ENCODE measurements around the gene AGR2.
"Not testable (repeated sequence)": the region's sequence is repeated elsewhere in the genome, so short reads cannot be mapped to it uniquely, and the experiment has no call there.

The AGR2 gene

GRCh38 chr7:16804674-16805439 lies at the start of gene AGR2:
AGR2 (minus strand) TSS chr7:16804999; CDS start chr7:16801796, 3,203 bp downstream.
- DNase-seq (ENCODE audit: low read depth), result no peak

- not testable (repeated sequence) for DNase-seq (ENCODE audit: low read depth)
Observed at GRCh38 chr7:16853189-16853588, 48.4 kb upstream of the AGR2 start.

GRCh38 chr7:16851829-16852228 lies 47.0 kb upstream of the AGR2 start:
- DNase-seq (ENCODE audit: low read depth), result peak; percentile 21

DNA sequence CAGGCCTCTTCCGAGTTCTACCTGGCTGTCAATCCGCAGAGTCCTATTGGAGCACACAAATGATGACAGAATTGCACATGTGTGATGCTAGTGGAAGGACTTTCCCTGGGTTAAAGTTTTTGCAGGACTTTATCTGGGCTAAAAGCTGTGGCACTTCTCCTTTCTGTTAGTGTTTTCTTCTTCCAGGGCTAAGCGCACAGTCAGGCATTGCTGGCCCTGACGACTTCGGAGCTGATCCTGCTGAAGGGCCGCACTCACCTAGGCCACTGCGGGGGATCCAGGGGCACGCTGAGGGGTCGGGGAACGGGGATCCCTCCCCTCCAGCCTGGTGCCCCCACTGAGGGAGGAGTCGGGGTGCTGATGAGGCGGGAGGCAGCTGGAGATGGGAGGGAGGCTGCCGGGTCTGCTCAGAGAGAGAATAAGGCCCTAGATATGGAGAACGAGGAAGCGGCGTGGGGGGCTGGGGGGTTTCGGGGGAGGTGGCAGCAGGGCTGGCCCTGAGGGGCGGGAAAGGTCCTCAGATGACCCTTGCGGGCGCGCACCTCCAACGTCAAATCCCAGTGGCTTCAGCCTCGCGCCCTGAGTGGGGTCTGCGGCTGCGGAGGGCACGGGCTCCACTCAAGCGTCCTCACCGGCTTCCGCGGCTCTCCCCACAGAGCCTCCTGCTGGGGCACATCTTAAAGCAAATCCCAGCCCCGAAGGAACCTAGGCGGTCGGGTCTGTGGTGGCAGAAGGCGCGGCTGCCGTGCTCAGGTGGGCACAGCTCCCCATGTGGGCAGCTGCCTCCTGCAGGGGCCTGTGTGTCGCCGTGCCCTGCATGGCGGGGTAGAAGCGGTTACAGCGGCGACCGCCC lies 46.0 kb upstream of the AGR2 start:
- no peak for DNase-seq (ENCODE audit: low read depth)

DNA sequence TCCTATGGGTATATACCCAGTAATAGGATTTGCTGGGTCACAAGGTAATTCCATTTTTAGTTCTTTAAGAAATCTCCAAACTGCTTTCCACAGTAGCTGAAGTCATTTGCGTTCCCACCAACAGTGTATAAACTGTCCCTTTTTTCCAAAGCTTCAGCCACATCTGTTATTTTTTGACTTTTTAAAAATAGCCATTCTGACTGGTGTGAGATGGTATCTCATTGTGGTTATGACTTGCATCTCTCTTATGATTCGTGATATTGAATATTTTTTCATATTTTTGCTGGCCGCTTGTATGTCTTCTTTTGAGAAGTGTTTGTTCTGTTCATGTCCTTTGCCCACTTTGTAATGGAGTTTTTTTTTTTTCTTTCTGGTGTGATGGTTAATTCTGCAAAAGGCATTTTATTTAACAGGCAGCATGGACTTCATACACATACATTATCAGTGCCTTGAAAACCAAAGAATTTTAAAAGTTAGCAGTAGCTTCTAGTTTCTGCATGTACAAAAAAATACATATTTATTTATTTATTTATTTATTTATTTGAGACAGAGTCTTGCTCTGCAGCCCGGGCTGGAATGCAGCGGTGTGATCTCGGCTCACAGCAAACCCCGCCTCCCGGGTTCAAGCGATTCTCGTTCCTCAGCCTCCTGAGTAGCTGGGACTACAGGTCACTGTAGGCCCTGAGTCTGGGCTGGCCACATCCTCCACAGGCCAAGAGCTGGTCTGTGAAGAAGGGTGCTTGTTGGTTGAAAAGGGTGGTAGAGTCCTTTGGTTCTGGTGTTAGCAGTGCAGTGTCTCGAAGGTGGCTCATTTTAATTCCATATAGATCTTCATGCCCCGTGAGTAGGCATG lies 44.7 kb upstream of the AGR2 start:
- no peak for DNase-seq (ENCODE audit: low read depth)

GRCh38 chr7:16847381-16847860 lies 42.6 kb upstream of the AGR2 start:
- no peak for DNase-seq (ENCODE audit: low read depth)

GRCh38 chr7:16846601-16847165 lies 41.9 kb upstream of the AGR2 start:
- DNase-seq (ENCODE audit: low read depth), result no peak

DNA sequence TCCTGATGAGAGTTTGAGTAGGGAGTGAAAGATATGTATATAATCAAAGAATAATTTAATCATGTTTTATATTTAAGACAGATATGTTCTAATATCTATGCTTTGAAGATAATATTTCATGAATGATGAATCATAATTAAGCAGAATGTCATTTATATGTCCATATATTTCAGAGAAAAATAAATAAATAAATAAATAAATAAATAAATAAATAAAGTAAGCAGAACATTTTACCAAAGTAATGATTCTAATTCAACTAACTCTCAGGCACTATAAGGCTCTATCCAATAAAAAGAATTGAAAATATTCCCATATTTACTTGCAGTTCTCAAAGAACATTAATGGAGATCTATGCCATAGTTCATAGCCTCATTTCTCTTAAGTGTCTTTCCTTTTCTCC lies 40.9 kb upstream of the AGR2 start:
- no peak for DNase-seq (ENCODE audit: low read depth)

GRCh38 chr7:16841681-16842080 lies 36.9 kb upstream of the AGR2 start:
- DNase-seq (ENCODE audit: low read depth), result no peak

GRCh38 chr7:16840094-16840493 lies 35.3 kb upstream of the AGR2 start:
- no peak for DNase-seq (ENCODE audit: low read depth)

GRCh38 chr7:16839646-16840045 lies 34.8 kb upstream of the AGR2 start:
- no peak for DNase-seq (ENCODE audit: low read depth)

DNA sequence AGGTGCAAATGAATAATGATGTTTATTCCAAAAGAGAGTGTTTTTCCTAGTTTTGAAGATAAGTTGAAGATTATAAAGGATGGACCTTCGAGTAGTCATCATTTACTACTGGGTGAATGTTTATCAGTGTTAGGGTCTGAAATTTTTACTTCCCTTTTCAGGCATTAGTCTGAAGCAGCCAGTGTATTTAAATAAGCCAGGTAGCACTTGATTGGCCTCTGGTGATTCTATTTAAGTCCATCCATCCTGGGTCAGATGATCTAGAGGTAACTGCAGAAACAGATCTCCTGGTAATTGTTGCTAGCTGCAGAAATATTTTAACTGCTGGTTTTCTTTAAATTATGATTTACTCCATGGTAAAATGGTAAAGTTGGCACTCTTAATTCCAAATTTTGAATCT lies 34.1 kb upstream of the AGR2 start:
- DNase-seq (ENCODE audit: low read depth), result no peak

- no peak for DNase-seq (ENCODE audit: low read depth)
Observed at GRCh38 chr7:16838386-16838785, 33.6 kb upstream of the AGR2 start.

DNA sequence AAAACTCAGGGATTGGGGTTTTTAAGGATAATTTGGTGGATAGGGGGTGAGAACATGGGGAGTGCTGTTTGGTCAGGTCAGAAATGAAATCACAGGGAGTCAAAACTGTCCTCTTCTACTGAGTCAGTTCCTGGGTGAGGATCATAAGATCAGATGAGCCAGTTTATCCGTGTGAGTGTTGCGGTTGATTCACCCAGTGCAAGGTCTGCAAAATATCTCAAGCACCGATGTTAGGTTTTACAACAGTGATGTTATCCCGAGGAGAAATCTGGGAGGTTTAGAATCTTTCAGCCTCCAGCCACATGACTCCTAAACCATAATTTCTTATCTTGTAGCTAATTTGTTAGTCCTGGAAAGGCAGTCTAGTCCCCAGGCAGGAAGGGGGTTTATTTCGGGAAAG lies 31.7 kb upstream of the AGR2 start:
- no peak for DNase-seq (ENCODE audit: low read depth)

- DNase-seq (ENCODE audit: low read depth), result no peak
Observed at GRCh38 chr7:16833373-16833772, 28.6 kb upstream of the AGR2 start.

DNA sequence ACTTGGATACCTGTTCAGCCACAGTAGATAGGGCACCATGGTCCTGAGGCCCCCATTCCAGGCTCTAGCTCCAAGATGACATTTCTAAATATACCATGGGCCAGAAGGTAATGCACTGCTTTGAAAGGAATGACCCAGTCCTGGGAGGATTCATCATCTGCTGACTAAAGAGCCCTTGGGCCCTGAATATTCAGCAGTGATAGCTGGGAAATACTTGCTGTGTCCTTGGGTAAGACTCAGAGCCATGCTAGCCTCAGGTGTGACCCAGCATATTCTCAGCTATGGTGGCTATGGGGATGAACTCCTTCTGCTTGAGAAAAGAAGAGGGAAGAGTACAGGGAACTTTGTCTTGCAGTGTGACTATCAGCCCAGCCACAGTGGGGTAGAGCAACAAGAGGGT lies 21.3 kb upstream of the AGR2 start:
- no peak for DNase-seq (ENCODE audit: low read depth)

GRCh38 chr7:16822029-16822428 lies 17.2 kb upstream of the AGR2 start:
- DNase-seq (ENCODE audit: low read depth), result no peak

DNA sequence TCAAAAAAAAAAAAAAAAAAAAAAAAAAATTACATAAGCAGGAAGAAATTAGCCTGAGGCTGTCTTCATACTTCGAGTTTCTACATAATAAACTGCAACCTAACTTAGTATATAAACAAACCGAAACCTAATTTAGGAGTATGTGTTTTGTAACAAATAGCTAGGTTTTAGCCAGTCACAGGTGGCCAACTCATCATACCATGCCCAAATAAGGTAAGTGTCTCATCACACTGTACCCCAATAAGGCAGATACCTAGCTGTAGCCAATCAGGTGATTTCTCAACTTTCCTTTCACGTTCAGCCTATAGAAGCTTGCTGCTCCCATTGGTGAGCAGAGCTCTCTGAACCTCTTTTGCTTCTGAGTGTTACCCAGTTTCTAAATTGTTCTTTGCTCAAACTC lies 13.9 kb upstream of the AGR2 start:
- no peak for DNase-seq (ENCODE audit: low read depth)

GRCh38 chr7:16817536-16817935 lies 12.7 kb upstream of the AGR2 start:
- no peak for DNase-seq (ENCODE audit: low read depth)

DNA sequence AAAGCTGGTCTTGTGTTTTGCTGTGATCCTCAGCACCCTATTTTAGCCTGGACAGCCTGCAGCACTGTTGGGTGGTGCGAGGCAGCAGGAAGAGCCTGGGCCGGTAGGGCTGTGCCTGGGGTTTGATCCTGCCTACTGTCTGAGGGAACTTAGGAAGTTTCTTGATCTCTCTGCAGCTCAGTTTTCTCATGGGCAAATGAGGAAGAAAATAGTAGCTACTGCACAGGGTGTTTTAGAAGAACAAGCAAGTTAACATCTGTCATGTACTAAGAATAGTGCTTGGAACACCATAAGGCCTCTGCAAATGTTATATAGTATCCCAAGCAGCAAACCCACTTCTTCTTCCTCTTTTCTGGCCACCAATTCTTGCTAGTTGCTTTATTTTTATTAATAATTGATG lies 12.0 kb upstream of the AGR2 start:
- no peak for DNase-seq (ENCODE audit: low read depth)

DNA sequence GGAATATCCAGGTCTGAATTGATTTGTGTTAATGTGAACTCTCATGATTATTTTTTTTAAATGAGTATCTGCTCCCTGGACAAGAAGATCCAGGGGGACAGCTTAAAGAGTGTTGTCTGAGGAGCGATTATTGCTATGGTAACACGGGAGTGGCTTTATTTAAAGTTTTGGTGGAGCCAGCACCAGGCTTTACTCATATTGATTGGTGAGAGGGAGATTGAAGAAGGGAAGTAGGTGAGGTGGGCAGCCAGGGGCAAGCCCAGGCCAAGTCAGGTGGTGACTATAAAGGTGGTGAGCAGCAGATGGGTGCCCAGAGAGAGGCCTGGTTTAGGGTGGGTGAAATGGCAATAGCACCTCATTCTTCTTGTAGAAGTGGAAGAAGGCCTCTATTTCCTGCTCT lies 10.2 kb upstream of the AGR2 start:
- DNase-seq (ENCODE audit: low read depth), result no peak

DNA sequence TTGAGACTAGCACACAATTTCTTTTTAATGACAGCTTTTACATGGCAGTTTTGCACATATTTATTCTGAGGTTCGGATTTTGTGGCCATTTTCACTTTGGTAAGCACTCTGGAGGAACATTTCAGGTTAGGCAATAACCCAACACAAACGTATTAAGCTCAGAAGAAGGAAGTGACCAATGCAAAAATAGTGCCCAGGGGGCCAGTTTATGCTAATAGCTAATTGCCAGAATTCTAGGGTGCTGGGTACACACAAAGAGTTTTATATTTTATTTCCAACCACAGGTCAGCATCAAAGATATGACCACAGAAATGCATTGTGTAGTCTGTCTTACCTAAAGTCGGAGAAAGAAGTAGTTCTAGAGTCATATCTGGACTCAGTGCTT lies 8.4 kb upstream of the AGR2 start:
- DNase-seq (ENCODE audit: low read depth), result no peak
